Astrocyte of the spinal cord (primary cell): ENCODE data around the gene KLHL14.

Experiments
- DNase-seq: peaks from one replicate; pipeline ENCODE4 v3.0.0; 2011; ENCODE audit warnings: low read depth, low spot score
- H3K4me3 ChIP-seq: 2 replicates; pipeline ENCODE4 v1.5.1; 2011; ENCODE audit warnings: low read depth, mild to moderate bottlenecking, low read length, moderate library complexity
- CTCF ChIP-seq: IDR thresholded peaks from 2 replicates; pipeline ENCODE4 v1.5.1; 2012; ENCODE audit warnings: low read depth, mild to moderate bottlenecking, low read length, inconsistent platforms
- in situ Hi-C: cut with HindIII; loops from 2 replicates; pipeline ENCODE4 v1.10.0; 2017; ENCODE audit warnings: low sequenced_read_pairs

KLHL14 gene

GRCh38 chr18:32688821-32689220 is 84.0 kb downstream of the KLHL14 start:
- no peak overlapping the region for H3K4me3 ChIP-seq
- in situ Hi-C loops = no loop called here
- TF ChIP-seq CTCF = no peak
- DNase-seq = no peak

GRCh38 chr18:32684940-32685339 is 87.9 kb downstream of the KLHL14 start:
- TF ChIP-seq CTCF = no peak
- in situ Hi-C loops = no loop called here
- no peak for DNase-seq

GRCh38 chr18:32684096-32684495 is 88.7 kb downstream of the KLHL14 start:
- TF ChIP-seq CTCF = no peak
- in situ Hi-C loops = no loop called here
- no peak for DNase-seq
- H3K4me3 ChIP-seq = no peak overlapping the region

More at GRCh38 chr18:32684940-32685339, 87.9 kb downstream of the KLHL14 start:
- H3K4me3 ChIP-seq = no peak overlapping the region

- in situ Hi-C loops = no loop called here
- no peak for TF ChIP-seq CTCF
- no peak overlapping the region for H3K4me3 ChIP-seq
- DNase-seq = no peak
Observed at GRCh38 chr18:32683044-32683443, 89.8 kb downstream of the KLHL14 start.

- no peak for DNase-seq
- no peak overlapping the region for H3K4me3 ChIP-seq
- in situ Hi-C loops = no loop called here
- no peak for TF ChIP-seq CTCF
Observed at GRCh38 chr18:32677578-32677977, 95.2 kb downstream of the KLHL14 start.

- in situ Hi-C loops = no loop called here
- TF ChIP-seq CTCF = peak; percentile 13
- H3K4me3 ChIP-seq = no peak overlapping the region
- DNase-seq = no peak
Observed at GRCh38 chr18:32674491-32674890, 98.3 kb downstream of the KLHL14 start.

GRCh38 chr18:32672398-32672797 is 100.4 kb downstream of the KLHL14 start:
- DNase-seq = no peak
- TF ChIP-seq CTCF = no peak
- no peak overlapping the region for H3K4me3 ChIP-seq
- in situ Hi-C loops = no loop called here
